Activated naive CD4-positive, alpha-beta T cell treated with anti-CD3 and anti-CD28 coated beads, Interleukin-2, amount 10 ng/mL, durations not matched to agents 7 days and 5 days (primary cell): ENCODE measurements around the gene ADAMTS8.

Source experiments
- CTCF ChIA-PET: fragments of 350-600 bp; sonication (Branson Sonifier 250); formaldehyde crosslinking; loops from one replicate; lab custom pipeline; 2021; ENCODE audit warnings: antibody characterized with exemption; lab: Charles Lee
- DNase-seq: peaks from one replicate; pipeline ENCODE4 v3.0.0-alpha.2; 2020
- H3K27ac Mint-ChIP-seq: one replicate; pipeline ENCODE4 v1.8.0; 2021; ENCODE audit warnings: mild to moderate bottlenecking, moderate library complexity, mixed read lengths
- H3K27me3 Mint-ChIP-seq: one replicate; pipeline ENCODE4 v1.8.0; 2021; ENCODE audit warnings: mild to moderate bottlenecking, mixed read lengths
- H3K36me3 Mint-ChIP-seq: one replicate; pipeline ENCODE4 v1.8.0; 2021; ENCODE audit warnings: mixed read lengths
- H3K4me1 Mint-ChIP-seq: one replicate; pipeline ENCODE4 v1.8.0; 2021; ENCODE audit warnings: mixed read lengths
- H3K4me3 Mint-ChIP-seq: one replicate; pipeline ENCODE4 v1.8.0; 2021; ENCODE audit warnings: mild to moderate bottlenecking, moderate library complexity, mixed read lengths
- H3K9me3 Mint-ChIP-seq: one replicate; pipeline ENCODE4 v1.8.0; 2021; ENCODE audit warnings: mixed read lengths

Gene ADAMTS8

GRCh38 chr11:130396965-130397364 is 31.4 kb downstream of the ADAMTS8 start:
- peaks cover 45% of the 10 kb centered on the region for H3K27me3 Mint-ChIP-seq

GRCh38 chr11:130394615-130395014 is 33.8 kb downstream of the ADAMTS8 start:
- H3K27ac Mint-ChIP-seq = no peak overlapping the region

More at GRCh38 chr11:130396965-130397364, 31.4 kb downstream of the ADAMTS8 start:
- H3K27ac Mint-ChIP-seq = no peak overlapping the region
- H3K36me3 Mint-ChIP-seq = no peaks in the 10 kb centered on the region
- H3K4me1 Mint-ChIP-seq = peaks cover 11% of the 10 kb centered on the region
- no peaks in the 10 kb centered on the region for H3K9me3 Mint-ChIP-seq
- no peak overlapping the region for H3K4me3 Mint-ChIP-seq
- no peak for DNase-seq
- CTCF ChIA-PET = no interaction called here

GRCh38 chr11:130391711-130392110 is 36.7 kb downstream of the ADAMTS8 start:
- H3K27me3 Mint-ChIP-seq = peaks cover 14% of the 10 kb centered on the region
- no peaks in the 10 kb centered on the region for H3K9me3 Mint-ChIP-seq
- H3K27ac Mint-ChIP-seq = no peak overlapping the region
- CTCF ChIA-PET = no interaction called here
- no peaks in the 10 kb centered on the region for H3K36me3 Mint-ChIP-seq
- H3K4me3 Mint-ChIP-seq = no peak overlapping the region
- DNase-seq = no peak
- peaks cover 19% of the 10 kb centered on the region for H3K4me1 Mint-ChIP-seq

More at GRCh38 chr11:130394615-130395014, 33.8 kb downstream of the ADAMTS8 start:
- CTCF ChIA-PET = no interaction called here
- no peak for DNase-seq
- Mint-ChIP-seq H3K4me1 (peaks cover under 1% of the 10 kb centered on the region), H3K4me3 (no peak overlapping the region), H3K9me3 (no peaks in the 10 kb centered on the region), H3K27me3 (peaks cover 31% of the 10 kb centered on the region), H3K36me3 (no peaks in the 10 kb centered on the region)

GRCh38 chr11:130390071-130390758 is 38.2 kb downstream of the ADAMTS8 start:
- no peak overlapping the region for H3K4me3 Mint-ChIP-seq
- no peak overlapping the region for H3K27ac Mint-ChIP-seq
- no peak for DNase-seq
- H3K27me3 Mint-ChIP-seq = peaks cover 10% of the 10 kb centered on the region
- H3K4me1 Mint-ChIP-seq = peaks cover 19% of the 10 kb centered on the region
- CTCF ChIA-PET = interaction anchor here (0.6 to 1.3 kb wide), 3 partner anchors 16 to 41 kb away, joined by 3 read pairs; no protein-coding TSS in a partner anchor
- H3K9me3 Mint-ChIP-seq = no peaks in the 10 kb centered on the region
- H3K36me3 Mint-ChIP-seq = no peaks in the 10 kb centered on the region

GRCh38 chr11:130389335-130389935 is 39.0 kb downstream of the ADAMTS8 start:
- H3K27ac Mint-ChIP-seq = no peak overlapping the region
- no peaks in the 10 kb centered on the region for H3K36me3 Mint-ChIP-seq
- H3K27me3 Mint-ChIP-seq = peaks cover 11% of the 10 kb centered on the region
- CTCF ChIA-PET = no interaction called here
- peaks cover 19% of the 10 kb centered on the region for H3K4me1 Mint-ChIP-seq
- H3K4me3 Mint-ChIP-seq = no peak overlapping the region
- H3K9me3 Mint-ChIP-seq = no peaks in the 10 kb centered on the region
- DNase-seq = no peak

GRCh38 chr11:130388607-130389205 is 39.7 kb downstream of the ADAMTS8 start:
- H3K27ac Mint-ChIP-seq = peak overlapping the region; percentile 33
- H3K36me3 Mint-ChIP-seq = no peaks in the 10 kb centered on the region
- H3K9me3 Mint-ChIP-seq = no peaks in the 10 kb centered on the region
- H3K27me3 Mint-ChIP-seq = peaks cover 13% of the 10 kb centered on the region
- peaks cover 19% of the 10 kb centered on the region for H3K4me1 Mint-ChIP-seq
- no peak overlapping the region for H3K4me3 Mint-ChIP-seq
- CTCF ChIA-PET = no interaction called here
- DNase-seq = peak; percentile 48

- Mint-ChIP-seq H3K4me1 (peaks cover 23% of the 10 kb centered on the region), H3K4me3 (no peak overlapping the region), H3K27me3 (peaks cover 8% of the 10 kb centered on the region), H3K9me3 (no peaks in the 10 kb centered on the region), H3K27ac (no peak overlapping the region), H3K36me3 (no peaks in the 10 kb centered on the region)
- no peak for DNase-seq
- CTCF ChIA-PET = no interaction called here
Measured at GRCh38 chr11:130386056-130386455, 42.4 kb downstream of the ADAMTS8 start.

GRCh38 chr11:130383344-130384211 is 44.8 kb downstream of the ADAMTS8 start:
- Mint-ChIP-seq H3K27me3 (peaks cover 8% of the 10 kb centered on the region), H3K36me3 (no peaks in the 10 kb centered on the region), H3K4me3 (no peak overlapping the region), H3K4me1 (peaks cover 14% of the 10 kb centered on the region), H3K27ac (no peak overlapping the region), H3K9me3 (no peaks in the 10 kb centered on the region)
- CTCF ChIA-PET = interaction anchor here (0.6 kb wide), 1 partner anchor 168 kb away, joined by 3 read pairs; no protein-coding TSS in a partner anchor
- no peak for DNase-seq

- Mint-ChIP-seq H3K36me3 (no peaks in the 10 kb centered on the region), H3K4me3 (no peak overlapping the region), H3K27me3 (peaks cover 15% of the 10 kb centered on the region), H3K27ac (no peak overlapping the region), H3K9me3 (no peaks in the 10 kb centered on the region), H3K4me1 (peaks cover 3% of the 10 kb centered on the region)
- CTCF ChIA-PET = no interaction called here
- DNase-seq = no peak
Measured at GRCh38 chr11:130381317-130381716, 47.1 kb downstream of the ADAMTS8 start.

- no peaks in the 10 kb centered on the region for H3K36me3 Mint-ChIP-seq
- DNase-seq = no peak
- no peaks in the 10 kb centered on the region for H3K9me3 Mint-ChIP-seq
- no peak overlapping the region for H3K4me3 Mint-ChIP-seq
- H3K27ac Mint-ChIP-seq = no peak overlapping the region
- peaks cover 3% of the 10 kb centered on the region for H3K4me1 Mint-ChIP-seq
- CTCF ChIA-PET = no interaction called here
- H3K27me3 Mint-ChIP-seq = peaks cover 16% of the 10 kb centered on the region
Measured at GRCh38 chr11:130380778-130381177, 47.6 kb downstream of the ADAMTS8 start.

GRCh38 chr11:130379276-130379675 is 49.1 kb downstream of the ADAMTS8 start:
- CTCF ChIA-PET = no interaction called here
- Mint-ChIP-seq H3K4me3 (no peak overlapping the region), H3K4me1 (peaks cover 3% of the 10 kb centered on the region), H3K27me3 (peaks cover 14% of the 10 kb centered on the region), H3K27ac (no peak overlapping the region), H3K36me3 (no peaks in the 10 kb centered on the region), H3K9me3 (no peaks in the 10 kb centered on the region)
- DNase-seq = no peak

GRCh38 chr11:130370845-130371590 is 57.4 kb downstream of the ADAMTS8 start:
- Mint-ChIP-seq H3K4me3 (no peak overlapping the region), H3K36me3 (no peaks in the 10 kb centered on the region), H3K27me3 (no peaks in the 10 kb centered on the region), H3K27ac (no peak overlapping the region), H3K4me1 (no peaks in the 10 kb centered on the region), H3K9me3 (no peaks in the 10 kb centered on the region)
- no peak for DNase-seq
- CTCF ChIA-PET = interaction anchor here (0.6 to 3.1 kb wide), 3 partner anchors 18 to 199 kb away, joined by 3 to 17 read pairs (median 5); no protein-coding TSS in a partner anchor

- CTCF ChIA-PET = interaction anchor here (0.6 to 3.1 kb wide), 2 partner anchors 157 to 865 kb away, joined by 3 to 17 read pairs; no protein-coding TSS in a partner anchor
- Mint-ChIP-seq H3K36me3 (no peaks in the 10 kb centered on the region), H3K9me3 (no peaks in the 10 kb centered on the region), H3K4me1 (no peaks in the 10 kb centered on the region), H3K27ac (no peak overlapping the region), H3K27me3 (no peaks in the 10 kb centered on the region), H3K4me3 (no peak overlapping the region)
- DNase-seq = no peak
Measured at GRCh38 chr11:130369713-130370112, 58.7 kb downstream of the ADAMTS8 start.
